Measurements from ENCODE around the gene C19orf73.
"Not testable (repeated sequence)": the region's sequence is repeated elsewhere in the genome, so short reads cannot be mapped to it uniquely, and the experiment has no call there.

Gene C19orf73

GRCh38 chr19:49148784-49149651 is 30.1 kb upstream of the C19orf73 start:
- peak; percentile 77 for DNase-seq

GRCh38 chr19:49148044-49148682 is 29.2 kb upstream of the C19orf73 start:
- no peak for DNase-seq

- DNase-seq = not testable (repeated sequence)
Observed at GRCh38 chr19:49146408-49146770, 27.4 kb upstream of the C19orf73 start.

GRCh38 chr19:49145573-49146407 is 26.8 kb upstream of the C19orf73 start:
- DNase-seq = peak; percentile 11

GRCh38 chr19:49142866-49143335 is 24.0 kb upstream of the C19orf73 start:
- DNase-seq = no peak

- DNase-seq = no peak
Observed at GRCh38 chr19:49141352-49141751, 22.4 kb upstream of the C19orf73 start.

DNA sequence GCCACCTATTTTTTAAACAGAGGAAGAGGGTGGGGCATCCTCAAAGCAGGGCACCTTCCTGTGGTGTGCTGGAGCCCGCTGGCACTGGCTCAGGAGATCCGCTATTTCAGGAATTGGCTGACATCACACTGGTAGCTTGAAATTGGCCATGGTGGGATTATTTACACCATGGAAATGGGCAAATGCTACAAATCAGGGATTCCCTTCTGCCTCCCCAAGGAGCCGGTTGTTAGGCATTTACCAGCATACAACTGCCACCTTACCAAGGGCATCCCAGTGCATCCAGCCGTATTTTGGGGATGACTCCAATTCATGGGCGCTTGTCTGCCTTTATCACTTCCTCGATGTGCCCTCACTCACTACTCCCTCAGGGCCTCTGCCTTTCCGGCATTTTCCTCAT is 22.0 kb upstream of the C19orf73 start:
- no peak for DNase-seq

DNA sequence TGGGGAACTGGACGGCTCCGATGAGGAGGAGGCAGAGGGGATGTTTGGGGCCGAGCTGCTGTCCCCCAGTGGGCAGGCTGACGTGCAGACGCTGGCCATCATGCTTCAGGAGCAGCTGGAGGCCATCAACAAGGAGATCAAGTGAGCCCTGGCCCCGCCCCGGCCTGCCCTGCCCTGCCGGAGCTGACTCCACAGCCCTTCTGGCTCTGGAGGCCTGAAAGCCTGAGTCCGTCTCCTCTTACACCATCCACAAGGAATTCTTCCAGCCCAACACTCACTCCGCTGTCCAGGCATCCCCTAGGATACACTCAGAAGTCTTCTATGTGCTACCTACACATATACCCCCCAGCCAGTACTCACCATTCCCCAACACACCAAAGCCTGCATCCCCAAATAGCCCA is 17.8 kb upstream of the C19orf73 start:
- DNase-seq = no peak

GRCh38 chr19:49135686-49136085 is 16.7 kb upstream of the C19orf73 start:
- DNase-seq = no peak

- no peak for DNase-seq
Observed at GRCh38 chr19:49133621-49134454, 14.9 kb upstream of the C19orf73 start.

- DNase-seq = no peak
Observed at GRCh38 chr19:49132974-49133609, 14.1 kb upstream of the C19orf73 start.

GRCh38 chr19:49130325-49130724 is 11.4 kb upstream of the C19orf73 start:
- no peak for DNase-seq

DNA sequence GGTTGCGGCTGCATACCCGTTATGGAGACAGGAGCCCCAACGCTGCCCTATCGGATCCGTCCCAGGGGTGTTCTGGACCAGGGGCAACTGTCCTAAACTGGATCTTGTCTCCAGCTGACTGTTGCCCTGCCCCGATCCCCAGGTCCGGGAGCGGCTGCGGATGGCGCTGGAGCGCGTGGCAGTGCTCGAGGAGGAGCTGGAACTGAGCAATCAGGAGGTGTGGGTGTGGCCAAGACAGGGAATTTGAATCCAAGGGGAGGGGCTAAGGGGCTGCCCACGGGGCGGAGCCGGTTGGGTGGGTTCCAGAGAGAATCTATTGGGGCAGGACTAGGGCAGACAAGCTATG is 10.3 kb upstream of the C19orf73 start:
- DNase-seq = no peak

- DNase-seq = no peak
Observed at GRCh38 chr19:49128545-49129237, 9.7 kb upstream of the C19orf73 start.

DNA sequence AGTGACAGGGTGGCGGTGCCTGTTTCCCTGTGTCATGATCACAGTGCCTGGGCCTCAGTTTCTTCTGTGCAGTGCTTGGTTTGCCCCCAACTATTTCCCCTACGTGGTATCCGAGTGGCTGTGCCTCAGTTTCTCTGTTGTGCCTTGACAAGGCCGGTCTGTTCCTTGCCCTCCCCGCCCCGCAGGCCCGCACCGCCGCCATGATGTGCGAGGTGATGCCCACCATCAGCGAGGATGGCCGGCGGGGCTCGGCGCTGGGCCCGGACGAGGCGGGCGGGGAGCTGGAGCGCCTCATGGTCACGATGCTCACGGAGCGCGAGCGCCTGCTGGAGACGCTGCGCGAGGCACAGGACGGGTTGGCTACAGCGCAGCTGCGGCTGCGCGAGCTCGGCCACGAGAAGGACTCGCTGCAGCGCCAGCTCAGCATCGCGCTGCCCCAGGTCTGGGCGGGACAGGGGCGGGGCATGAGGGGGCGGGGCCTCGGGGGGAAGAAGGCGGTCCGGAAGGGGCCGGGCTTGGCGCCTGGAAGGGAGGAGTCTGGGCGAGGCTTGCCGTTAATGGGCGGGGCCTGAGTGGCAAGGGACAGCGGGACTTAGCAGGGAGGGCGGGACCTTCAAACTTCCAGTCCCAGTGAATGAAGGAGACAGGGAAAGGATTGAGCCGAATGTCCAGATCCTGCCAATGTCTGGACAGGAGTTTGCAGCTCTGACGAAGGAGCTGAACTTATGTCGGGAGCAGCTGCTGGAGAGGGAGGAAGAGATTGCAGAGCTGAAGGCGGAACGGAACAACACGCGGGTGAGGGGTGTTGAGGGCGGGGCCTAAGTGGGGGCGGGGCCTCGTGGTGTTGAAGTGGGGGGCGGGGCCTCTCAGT is 9.0 kb upstream of the C19orf73 start:
- DNase-seq = peak; percentile 82

GRCh38 chr19:49127225-49127624 is 8.3 kb upstream of the C19orf73 start:
- DNase-seq = not testable (repeated sequence)

DNA sequence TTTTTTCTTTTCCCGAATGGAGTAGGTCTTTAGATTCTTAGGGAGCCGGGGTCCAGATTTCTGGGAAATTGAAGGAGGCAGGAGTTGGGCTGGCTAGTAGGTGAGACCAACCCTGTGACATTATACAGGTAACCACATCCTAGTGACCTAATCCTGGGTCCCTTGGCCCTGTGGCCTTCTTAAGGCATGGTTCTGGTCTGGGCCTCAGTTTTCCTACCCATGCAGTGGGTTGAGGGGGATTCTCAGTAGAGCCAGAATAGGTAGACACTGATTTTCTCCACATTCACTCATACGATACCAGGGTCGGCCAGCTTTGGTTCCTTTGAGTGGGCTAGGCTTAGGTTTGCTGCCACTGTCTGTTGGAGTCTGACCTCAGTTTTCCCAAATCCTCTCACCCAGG is 7.6 kb upstream of the C19orf73 start:
- DNase-seq = no peak

DNA sequence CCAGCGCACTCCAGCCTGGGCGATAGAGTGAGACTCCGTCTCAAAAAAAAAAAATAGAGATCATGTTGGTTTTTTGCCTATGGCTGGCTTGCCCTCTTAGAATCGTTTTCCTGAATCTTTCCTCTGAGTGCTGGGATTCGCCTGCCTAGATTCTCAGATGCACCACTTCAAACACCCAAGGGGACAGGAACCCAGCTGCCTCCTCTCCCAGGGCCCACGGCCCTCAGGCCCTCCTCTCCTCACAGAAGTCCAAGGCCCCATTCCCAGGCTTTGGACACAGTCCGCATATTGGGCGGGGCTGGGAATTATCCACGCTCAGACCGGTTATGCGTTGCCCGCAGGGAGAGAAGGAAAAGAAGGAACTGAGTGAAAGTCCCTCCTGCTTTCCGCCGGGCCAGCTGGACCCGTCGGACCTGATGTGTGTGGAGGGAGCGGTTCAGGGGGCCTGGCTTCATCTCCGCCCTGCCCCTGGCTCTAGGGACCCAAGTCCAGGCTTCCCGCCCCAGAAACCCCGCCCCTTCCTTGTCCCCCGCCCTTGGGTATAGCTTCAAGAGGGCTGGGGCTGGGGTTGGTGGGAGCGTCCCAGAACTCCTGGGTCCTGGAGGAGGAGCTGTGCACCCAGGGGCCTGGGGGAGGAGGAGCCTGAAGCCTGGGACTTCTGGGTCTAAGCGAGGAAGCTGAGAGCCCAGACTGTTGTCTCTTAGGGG is 6.2 kb upstream of the C19orf73 start:
- DNase-seq = no peak

GRCh38 chr19:49123285-49123684 is 4.3 kb upstream of the C19orf73 start:
- not testable (repeated sequence) for DNase-seq

DNA sequence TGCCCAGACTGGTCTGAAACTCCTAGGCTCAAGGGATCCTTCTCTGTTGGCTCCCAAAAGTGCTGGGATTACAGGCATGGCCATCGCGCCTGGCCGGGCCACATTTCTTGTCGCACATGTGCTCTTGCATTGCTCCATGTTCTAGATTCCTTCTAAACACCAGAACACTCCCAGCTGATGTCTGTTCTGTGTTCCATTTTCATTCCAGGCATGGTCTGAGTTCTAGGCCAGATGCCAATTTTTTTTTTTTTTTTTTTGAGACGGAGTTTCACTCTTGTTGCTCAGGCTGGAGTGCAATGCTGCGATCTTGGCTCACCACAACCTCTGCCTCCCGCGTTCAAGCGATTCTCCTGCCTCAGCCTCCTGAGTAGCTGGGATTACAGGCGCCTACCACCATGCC is 2.9 kb upstream of the C19orf73 start:
- DNase-seq = not testable (repeated sequence)

Data from GF-D8 (cell line).